ENCODE results near the gene CTSZ. TPM values are rescaled to one million over a fixed set of nuclear protein-coding genes. Genes with fewer than 3 reads are reported as not detected.

CTSZ gene
- total and polyA plus RNA-seq, 10 of the 15 experiments (the other 5 are each of a cell fraction or from before 2014, with no cell fraction given) = 6.0 to 301 (median 154) TPM

DNA sequence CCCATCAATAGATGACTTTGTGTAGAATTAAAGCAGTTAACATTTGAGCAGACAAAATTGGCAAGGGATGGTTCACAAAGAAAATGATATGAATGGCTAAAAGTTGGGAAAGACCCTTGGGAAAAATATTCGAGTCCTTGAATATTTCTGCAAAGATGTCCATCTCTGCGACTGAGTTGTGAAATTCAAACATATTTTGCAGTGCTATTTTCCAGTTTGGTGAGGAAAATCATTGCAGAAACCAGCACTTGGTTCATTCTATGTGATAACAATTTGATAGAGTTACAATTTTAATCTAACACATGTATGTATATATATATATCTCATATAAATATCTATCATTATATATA lies 41.6 kb upstream of the CTSZ start:
- ChIA-PET SMC1A (ENCODE audit: uncharacterized antibody, unreplicated experiment) (interaction anchor here (0.7 kb wide), 1 partner anchor 125 kb away, joined by 3 read pairs; no protein-coding TSS in a partner anchor), POLR2A (no interaction called here), RAD21 (ENCODE audit: unreplicated experiment) (no interaction called here), CTCF (no interaction called here)
- in situ Hi-C loops (cut with MboI) = loop anchor here (10.0 kb wide), 1 partner anchor 394 kb away; the partner anchor contains the start of gene STX16
- ATAC-seq (no peak), DNase-seq (ENCODE audit: low read depth, low spot score) (no peak), FAIRE-seq (no peak)
- H3K9ac ChIP-seq (ENCODE audit: control insufficient read depth, insufficient read depth, low read length) = no peak overlapping the region
- H4K20me1 ChIP-seq (ENCODE audit: control insufficient read depth, insufficient read depth) = no peaks in the 10 kb centered on the region
- no peak overlapping the region for H3K4me3 ChIP-seq
- intact Hi-C loops (cut with micrococcal nuclease; ENCODE audit: unreplicated experiment) = no loop called here
- BruUV-seq (replicated peaks) = no TSS peak
- peaks cover 0 to 8% of the 10 kb centered on the region in 2 experiments; a peak in 2 of 4 replicates for H3K27me3 ChIP-seq (replicated peaks in 1 of 2; ENCODE audit: control insufficient read depth in 2 of 2, insufficient read depth in 2 of 2, low read length in 1 of 2)
- H2AFZ ChIP-seq (ENCODE audit: control insufficient read depth, low read depth, low read length) = no peak overlapping the region
- TF ChIP-seq CTCF (IDR thresholded peaks at IDR 0.05 in 2 of 3, conservative IDR thresholded peaks at IDR 0.05 in 1 of 3; ENCODE audit: control insufficient read depth in 2 of 3, extremely low read depth in 1 of 3, insufficient read depth in 1 of 3, low read depth in 3 of 3, low read length in 3 of 3) (no peak), ZBTB4 (CRISPR knock-in tag; IDR thresholded peaks at IDR 0.05) (no peak), NFIC (IDR thresholded peaks at IDR 0.05; ENCODE audit: low read depth, low read length) (no peak), KDM1A (IDR thresholded peaks at IDR 0.05; ENCODE audit: borderline replicate concordance) (no peak), EED (IDR thresholded peaks at IDR 0.05; ENCODE audit: low read depth) (no peak), ZNF217 (IDR thresholded peaks at IDR 0.05) (no peak), MXI1 (IDR thresholded peaks at IDR 0.05; ENCODE audit: low read depth, low read length) (no peak), RCOR1 (conservative IDR thresholded peaks at IDR 0.05; ENCODE audit: low read depth, low read length) (no peak), RAD21 (IDR thresholded peaks at IDR 0.05; ENCODE audit: insufficient read depth, low read depth, low read length) (no peak), NFYB (IDR thresholded peaks at IDR 0.05; ENCODE audit: insufficient read depth, low read depth, low read length) (no peak), SMARCA5 (IDR thresholded peaks at IDR 0.05) (no peak), RUNX3 (IDR thresholded peaks at IDR 0.05; ENCODE audit: low read length) (no peak), SMAD1 (IDR thresholded peaks at IDR 0.05; ENCODE audit: low read depth, partially characterized antibody) (no peak), PML (IDR thresholded peaks at IDR 0.05; ENCODE audit: low read length) (no peak), SUPT20H (IDR thresholded peaks at IDR 0.05; ENCODE audit: borderline replicate concordance, control insufficient read depth, low read depth, low read length) (no peak), RAD51 (IDR thresholded peaks at IDR 0.05) (no peak), SIN3A (IDR thresholded peaks at IDR 0.05; ENCODE audit: low read depth, low read length) (no peak), FOXK2 (IDR thresholded peaks at IDR 0.05) (no peak)
- H3K4me1 ChIP-seq (ENCODE audit: control insufficient read depth, insufficient read depth, low read length) = peaks cover 6% of the 10 kb centered on the region
- H3K79me2 ChIP-seq (ENCODE audit: control insufficient read depth, insufficient read depth, low read length) = no peaks in the 10 kb centered on the region
- H3K4me2 ChIP-seq (ENCODE audit: control insufficient read depth, insufficient read depth) = no peak overlapping the region
- 39% methylated on average over 2 of the region's 2 CpGs for whole genome bisulfite sequencing (ENCODE audit: insufficient coverage, insufficient replicate concordance, low lambda C conversion rate, missing lambda C conversion rate)
- H3K27ac ChIP-seq (ENCODE audit: control insufficient read depth, insufficient read depth) = no peak overlapping the region
- H3K9me3 ChIP-seq (replicated peaks; ENCODE audit: control insufficient read depth, insufficient read depth, low read length) = no peaks in the 10 kb centered on the region
- H3K36me3 ChIP-seq (ENCODE audit: control insufficient read depth in 2 of 2, insufficient read depth in 2 of 2, low read length in 1 of 2) = no peaks in the 10 kb centered on the region

All from GM12878 (cell line).